CD4-positive, alpha-beta T cell treated with Interleukin-2 at 100 ng/mL for 4 hours (primary cell): Measurements from ENCODE around the gene PTPRN2.
"Not testable (repeated sequence)": the region's sequence is repeated elsewhere in the genome, so short reads cannot be mapped to it uniquely, and the experiment has no call there.

Experiments
- DNase-seq: peaks from one replicate; pipeline ENCODE4 v3.0.0-alpha.2; 2020; ENCODE audit warnings: low spot score

Gene PTPRN2

DNA sequence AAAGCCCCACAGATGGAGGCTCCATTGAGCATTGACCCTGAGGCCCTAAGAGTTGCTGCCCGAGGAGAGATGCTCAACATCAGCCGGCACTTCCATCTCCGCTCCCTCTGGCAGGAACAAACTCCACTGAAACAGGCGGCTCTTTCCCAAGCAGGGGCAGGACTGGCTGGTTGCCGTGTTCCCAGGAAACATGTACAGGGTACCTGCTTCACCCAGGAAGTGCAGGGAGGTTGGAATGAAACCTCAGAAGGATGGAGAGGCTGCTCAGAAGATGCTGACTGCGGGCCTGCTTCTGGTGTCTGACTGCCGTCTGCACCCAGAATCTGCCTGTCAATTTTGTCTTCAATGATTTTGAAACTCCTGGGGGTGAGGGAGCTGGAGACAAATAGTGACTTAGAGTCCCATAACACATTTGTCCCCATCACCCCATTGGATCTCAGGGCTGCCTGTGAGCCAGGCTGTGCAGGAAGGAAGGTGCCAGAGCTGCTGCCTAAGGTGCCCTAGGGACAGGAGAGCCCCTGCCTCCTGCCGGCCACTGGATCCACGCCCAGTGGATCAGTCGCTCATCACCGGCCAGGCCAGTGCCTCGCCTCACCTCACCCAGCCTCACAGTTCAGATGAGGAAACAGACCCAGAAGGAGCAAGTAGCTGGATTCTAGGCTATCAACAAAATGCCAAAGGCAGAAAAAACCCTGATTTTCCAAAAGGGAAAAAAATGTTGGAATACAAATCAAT lies 237.3 kb downstream of the PTPRN2 start:
- no peak for DNase-seq

DNA sequence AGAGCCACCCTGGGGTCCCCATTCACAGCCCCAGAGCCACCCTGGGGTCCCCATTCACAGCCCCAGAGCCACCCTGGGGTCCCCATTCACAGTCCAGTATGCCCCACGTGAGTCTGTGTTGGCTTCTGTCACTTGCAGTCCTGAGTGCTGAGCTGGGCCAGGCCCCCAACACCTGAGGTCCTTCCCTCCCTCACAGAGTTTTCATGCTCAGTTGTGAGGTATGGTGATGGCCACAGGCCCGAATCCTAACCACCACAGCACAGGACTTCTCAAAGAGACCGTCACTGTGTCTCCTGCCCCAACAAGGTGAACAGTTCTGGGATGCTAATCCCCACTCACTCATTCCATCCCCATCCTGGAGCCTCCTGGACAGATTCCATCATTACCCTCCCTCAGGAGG lies 239.2 kb downstream of the PTPRN2 start:
- no peak for DNase-seq

DNA sequence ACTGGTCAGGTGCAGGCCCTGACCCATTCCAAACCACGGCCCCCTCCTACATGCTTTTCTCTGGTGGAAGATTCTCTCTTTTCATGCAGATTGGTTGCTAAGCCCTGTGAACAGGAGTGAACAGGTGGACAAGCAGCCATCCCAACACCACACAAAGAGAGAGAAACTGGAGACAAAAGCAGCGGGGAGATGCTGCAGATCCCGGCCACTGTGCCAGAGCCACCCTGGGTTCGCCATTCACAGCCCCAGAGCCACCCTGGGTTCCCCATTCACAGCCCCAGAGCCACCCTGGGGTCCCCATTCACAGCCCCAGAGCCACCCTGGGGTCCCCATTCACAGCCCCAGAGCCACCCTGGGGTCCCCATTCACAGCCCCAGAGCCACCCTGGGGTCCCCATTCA lies 239.6 kb downstream of the PTPRN2 start:
- not testable (repeated sequence) for DNase-seq

DNA sequence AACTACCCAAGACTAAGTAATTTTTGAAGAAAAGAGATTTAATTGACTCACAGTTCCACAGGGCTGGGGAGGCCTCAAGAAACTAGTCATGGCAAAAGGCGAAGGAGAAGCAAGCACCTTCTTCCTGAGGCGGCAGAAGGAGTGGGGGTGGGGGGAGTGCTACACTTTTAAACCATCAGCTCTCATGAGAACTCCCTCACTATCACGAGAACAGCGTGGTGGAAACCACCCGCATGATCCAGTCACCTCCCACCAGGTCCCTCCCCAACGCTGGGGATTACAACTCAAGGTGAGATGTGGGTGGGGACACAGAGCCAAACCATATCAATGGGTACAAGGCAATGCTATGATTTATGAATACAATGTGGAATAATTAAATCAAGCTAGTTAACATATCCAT lies 241.9 kb downstream of the PTPRN2 start:
- DNase-seq = no peak

DNA sequence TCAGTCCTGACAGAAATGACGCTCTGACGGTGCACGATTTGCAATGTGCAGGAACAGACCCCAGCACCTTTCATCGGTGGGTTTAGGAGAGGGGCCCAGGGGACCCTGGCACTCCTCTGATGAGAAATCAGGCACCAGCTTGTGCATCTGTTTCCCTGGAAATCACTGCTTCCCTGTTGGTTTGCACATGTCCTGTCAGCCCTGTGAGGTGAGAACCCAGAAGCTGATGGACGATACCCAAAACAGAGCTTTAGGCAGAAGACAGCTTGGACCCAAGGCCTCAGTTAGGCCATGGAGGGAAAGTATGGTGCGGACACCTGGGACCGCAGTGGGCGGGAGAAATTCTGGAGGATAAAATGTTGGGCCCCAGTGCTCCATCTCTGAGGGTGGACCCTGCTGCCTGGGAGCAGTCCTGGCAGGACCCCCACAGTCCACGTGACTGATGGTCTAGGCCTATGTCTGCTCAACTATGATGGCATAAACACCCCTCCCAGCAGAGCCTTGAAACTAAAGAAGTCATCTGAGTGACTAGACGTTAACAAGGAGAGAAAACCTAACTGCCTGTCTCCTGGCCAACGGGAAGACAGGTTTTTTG lies 242.8 kb downstream of the PTPRN2 start:
- no peak for DNase-seq

DNA sequence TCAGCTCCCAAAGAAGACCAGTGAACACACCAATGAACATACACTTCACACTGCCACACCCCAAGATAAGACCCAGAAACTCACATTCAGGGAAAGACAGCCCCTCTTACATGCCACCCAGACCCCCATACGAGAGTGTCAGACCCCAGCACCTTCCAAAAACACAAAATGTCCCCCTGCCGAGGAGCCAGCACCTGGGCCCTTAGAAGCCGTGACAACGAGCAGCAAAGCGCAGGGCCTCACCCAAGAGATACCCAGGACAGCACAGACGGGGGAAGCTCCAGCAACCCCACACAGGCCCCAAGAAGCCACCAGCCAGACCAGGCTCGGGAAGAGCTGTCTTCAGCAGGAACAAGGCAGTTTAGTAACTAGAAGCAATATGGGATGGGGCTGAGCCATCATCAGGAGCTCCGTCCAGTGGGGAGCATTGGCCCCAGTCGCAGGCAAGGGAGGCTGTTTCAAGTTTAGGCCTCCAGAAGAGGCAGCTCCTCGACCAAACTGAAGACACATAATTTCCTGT lies 243.6 kb downstream of the PTPRN2 start:
- no peak for DNase-seq

DNA sequence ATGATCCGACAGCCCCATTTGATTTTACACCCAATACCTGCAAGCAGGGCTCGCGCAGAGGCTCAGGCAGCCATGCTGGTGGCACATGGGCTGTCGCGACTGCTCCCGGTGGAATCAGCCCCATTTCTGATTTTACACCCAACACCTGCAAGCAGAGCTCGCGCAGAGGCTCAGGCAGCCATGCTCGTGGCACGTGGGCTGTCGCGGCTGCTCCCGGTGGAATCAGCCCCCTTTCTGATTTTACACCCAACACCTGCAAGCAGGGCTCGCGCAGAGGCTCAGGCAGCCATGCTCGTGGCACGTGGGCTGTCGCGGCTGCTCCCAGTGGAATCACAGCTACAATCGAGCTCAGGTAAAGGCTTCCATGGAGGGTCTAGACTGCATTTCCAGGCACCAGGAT lies 244.1 kb downstream of the PTPRN2 start:
- no peak for DNase-seq

DNA sequence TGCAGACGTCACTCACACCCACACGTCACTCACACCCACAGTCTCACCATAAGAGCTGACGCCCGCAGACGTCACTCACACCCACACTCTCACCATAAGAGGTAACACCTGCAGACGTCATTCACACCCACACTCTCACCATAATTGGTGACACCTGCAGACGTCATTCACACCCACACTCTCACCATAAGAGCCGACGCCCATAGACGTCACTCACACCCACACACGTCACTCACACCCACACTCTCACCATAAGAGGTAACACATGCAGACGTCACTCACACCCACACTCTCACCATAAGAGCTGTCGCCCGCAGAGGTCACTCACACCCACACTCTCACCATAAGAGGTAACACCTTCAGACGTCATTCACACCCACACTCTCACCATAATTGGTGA lies 246.5 kb downstream of the PTPRN2 start:
- DNase-seq = not testable (repeated sequence)

DNA sequence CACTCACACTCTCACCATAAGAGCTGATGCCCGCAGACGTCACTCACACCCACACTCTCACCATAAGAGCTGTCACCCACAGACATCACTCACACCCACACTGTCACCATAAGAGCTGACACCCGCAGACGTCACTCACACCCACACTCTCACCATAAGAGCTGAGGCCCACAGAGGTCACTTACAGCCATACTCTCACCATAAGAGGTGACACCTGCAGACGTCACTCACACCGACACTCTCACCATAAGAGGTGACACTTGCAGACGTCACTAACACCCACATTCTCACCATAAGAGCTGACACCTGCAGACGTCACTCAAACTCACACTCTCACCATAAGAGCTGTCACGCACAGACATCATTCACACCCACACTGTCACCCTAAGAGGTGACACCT lies 250.7 kb downstream of the PTPRN2 start:
- not testable (repeated sequence) for DNase-seq

DNA sequence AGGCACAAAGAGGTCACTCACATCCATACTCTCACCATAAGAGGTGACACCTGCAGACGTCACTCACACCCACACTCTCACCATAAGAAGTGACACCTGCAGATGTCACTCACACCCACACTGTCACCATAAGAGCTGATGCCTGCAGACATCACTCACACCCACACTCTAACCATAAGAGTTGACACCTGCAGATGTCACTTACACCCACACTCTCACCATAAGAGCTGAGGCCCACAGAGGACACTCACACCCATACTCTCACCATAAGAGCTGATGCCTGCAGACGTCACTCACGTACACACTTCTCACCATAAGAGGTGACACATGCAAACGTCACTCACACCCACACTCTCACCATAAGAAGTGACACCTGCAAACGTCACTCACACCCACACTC lies 255.1 kb downstream of the PTPRN2 start:
- DNase-seq = not testable (repeated sequence)

DNA sequence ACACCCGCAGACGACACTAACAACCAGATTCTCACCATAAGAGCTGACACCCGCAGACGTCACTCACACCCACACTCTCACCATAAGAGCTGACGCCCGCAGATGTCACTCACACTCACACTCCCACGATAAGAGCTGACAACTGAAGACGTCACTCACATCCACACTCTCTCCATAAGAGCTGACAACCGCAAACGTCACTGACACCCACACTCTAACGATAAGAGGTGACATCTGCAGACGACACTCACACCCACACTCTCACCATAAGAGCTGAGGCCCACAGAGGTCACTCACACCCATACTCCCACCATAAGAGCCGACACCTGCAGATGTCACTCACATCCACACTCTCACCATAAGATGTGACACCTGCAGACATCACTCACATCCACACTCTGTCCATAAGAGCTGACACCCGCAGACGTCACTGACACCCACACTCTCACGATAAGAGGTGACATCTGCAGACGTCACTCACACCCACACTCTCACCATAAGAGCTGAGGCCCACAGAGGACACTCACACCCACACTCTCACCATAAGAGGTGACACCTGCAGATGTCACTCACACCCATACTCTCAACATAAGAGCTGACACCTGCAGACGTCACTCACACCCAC lies 255.7 kb downstream of the PTPRN2 start:
- not testable (repeated sequence) for DNase-seq

DNA sequence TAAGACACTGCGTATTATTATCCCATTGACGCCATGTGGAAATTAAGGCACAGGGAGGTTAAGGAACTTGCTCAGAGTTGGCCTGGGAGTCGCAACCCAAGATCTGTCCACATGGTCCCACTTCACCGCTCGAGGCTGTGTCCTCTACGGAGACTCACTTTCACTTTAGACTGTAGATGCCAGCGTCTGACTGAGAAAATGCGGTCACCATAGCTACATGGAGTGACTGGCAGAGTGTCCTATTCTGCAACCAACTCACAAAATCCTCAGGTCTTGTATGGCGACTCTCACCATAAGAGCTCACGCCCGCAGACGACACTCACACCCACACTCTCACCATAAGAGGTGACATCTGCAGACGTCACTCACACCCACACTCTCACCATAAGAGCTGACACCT lies 257.9 kb downstream of the PTPRN2 start:
- no peak for DNase-seq

DNA sequence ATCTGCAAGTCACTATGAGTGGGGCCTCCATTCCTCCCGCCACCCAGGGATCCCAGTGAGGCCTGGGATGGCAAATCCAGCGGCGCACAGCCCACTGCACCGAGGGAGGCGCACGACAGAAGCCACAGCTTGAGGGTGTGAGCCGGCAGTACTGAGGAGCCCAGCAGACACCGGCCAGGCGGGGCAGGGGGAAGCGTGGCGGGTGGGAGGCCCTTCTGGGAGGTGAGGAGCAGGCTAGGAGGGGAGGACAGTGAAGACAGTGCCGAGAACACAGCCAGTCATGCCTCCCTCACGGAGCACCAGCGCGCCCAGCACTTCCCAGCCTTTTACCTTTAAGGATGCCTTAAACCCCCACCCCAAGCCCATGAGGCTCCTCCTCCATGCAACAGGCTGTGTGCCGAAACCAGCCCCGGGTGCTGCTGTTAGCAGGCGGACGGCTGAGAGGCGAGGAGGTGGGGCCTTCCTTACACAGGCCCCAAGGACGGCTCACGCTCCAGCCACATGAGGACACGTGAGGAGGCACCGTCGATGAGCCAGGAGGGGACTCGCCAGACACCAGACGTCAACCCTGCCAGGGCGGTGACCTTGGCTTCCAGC lies 258.5 kb downstream of the PTPRN2 start:
- no peak for DNase-seq

DNA sequence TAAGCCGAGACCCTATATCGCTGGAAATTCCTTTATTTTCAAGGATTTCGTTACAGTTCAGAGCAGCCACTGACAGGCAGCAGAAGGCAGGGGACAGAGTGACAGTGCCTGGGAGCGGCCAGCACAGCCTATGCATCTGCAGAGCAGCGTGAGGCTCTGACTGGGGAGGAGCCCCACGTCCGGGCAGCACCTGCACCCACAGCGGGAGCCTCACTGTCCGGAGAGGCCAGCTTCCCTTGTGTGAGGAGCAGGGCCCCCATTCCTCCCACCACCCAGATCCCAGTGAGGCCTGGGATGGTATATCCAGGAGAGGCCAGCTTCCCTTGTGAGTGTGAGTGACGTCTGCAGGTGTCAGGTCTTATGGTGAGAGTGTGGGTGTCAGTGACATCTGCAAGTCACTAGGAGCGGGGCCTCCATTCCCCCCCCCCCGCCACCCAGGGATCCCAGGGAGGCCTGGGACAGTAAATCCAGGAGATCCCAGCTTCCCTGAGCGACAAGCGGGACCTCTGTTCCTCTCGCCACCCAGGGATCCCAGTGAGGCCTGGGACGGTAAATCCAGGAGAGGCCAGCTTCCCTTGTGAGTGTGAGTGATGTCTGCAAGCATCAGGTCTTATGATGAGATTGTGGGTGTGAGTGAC lies 259.1 kb downstream of the PTPRN2 start:
- no peak for DNase-seq

DNA sequence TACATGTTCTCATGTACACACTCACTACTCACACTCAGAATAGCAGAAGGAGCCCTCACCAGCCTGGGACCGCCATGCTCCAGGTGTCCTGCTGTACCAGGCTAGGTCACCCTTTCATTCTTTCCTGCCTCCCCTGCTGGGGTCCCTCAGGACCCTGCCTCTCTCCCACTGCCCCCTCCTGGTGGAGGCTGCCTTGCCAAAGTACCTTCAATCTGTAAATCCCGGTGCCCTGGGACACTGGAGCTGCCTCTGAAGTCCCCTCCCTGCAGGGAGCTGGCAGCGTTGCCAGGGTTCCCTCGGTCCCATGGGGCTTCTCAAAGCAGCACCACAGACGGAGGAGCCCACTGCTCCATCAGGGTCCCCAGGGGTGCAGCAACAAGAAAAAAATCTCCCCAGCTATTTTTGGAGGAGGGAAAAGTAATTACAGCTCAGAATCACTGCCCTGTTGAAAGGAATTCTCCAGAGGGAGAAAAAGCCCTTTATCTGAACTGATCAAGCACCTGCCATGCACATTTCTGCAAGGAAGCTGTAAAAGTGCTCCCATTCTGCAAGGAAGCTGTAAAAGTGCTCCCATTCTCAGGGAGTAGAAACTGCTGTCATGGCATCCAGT lies 259.9 kb downstream of the PTPRN2 start:
- no peak for DNase-seq

DNA sequence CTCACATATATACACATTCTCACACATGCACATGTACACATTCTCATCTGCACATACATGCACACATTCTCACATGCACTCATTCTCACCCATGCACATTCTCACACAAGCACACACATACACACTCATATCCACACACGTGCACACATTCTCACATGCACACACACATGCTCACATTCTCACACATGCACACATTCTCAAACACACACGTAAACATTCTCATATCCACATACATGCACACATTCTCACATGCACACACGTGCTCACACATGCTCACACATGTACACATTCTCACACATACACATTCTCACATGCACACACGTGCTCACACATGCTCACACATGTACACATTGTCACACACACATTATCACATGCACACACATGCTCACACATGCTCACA lies 260.6 kb downstream of the PTPRN2 start:
- no peak for DNase-seq

DNA sequence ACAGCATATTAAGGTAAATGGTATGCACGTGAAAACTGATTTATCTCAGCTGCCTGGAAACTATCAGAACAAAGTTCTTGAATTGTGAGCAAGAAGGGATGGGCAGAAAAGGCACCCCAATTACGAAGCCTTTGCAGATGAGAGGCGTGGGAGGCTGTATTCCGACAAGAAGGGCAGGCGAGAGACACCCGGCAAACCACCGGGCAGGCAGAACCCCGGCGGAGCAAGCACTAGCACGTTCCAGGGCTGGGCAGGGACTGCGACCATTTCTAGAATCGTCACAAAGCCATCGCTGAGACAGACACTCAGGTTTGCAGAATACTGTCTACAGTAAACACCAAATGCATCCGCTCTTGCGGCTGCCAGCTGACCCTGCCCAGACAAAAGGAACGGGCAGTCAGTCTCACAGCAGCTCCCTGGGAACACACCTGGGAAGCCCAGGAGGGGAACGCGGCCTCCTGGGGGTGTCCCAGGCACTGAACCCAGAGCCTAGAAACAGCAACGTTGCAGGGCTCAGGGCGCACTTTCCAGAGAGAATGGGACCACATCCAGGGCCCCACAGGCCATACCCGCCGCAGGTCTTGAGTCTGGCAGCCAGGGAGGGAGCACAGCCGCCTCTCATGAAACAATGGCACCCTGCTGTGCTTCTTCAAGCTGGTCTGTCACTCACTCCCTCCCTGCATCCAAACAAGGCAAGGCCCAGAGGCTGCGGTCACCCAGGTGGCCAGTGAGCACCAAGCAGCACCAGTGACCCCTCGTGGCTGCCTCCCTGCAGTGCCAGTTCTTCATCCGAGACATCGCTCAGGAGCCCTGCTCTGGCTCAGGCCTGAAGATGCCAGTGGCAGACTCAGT lies 261.9 kb downstream of the PTPRN2 start:
- no peak for DNase-seq

DNA sequence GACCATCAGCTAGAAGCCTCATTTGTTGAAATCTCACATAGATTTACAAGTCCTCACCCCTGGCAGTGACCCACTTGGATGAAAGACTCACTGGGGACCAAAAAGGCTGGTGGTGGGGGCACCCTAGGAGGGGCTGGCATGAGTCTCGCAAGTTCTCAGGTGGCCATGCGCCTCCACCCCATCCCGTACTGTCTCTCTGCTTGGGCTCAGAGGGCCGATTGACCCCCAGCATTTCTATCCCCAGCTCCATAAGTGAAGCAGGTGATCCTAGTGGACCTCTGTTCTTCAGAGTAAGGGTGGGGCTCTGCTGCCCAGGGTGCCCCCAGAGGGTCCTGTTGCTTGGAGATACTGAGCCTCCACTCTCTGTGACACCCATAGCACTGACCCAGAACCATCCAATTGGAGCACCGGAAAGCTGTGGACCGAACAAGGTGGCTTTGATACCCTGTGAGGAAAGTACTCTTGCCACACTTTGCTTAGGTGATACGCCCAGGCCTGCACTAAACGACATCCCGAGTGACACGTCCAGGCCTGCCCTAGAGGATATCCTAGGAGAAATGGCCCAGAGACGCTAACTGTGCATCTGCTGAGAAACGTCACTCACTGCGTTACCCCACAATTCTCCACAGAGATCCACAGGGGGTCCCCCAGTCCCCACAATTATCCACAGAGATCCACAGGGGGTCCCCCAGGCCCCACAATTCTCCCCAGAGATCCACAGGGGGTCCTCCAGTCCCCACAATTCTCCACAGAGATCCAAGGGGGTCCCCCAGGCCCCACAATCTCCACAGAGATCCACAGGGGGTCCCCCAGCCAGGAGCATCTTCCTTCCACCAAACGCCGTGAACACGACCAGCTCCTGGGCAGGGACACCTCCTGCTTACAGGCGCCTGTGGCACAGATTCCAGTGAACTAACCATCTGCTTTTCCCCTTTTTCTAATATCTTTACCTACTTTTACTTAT lies 262.9 kb downstream of the PTPRN2 start:
- no peak for DNase-seq

DNA sequence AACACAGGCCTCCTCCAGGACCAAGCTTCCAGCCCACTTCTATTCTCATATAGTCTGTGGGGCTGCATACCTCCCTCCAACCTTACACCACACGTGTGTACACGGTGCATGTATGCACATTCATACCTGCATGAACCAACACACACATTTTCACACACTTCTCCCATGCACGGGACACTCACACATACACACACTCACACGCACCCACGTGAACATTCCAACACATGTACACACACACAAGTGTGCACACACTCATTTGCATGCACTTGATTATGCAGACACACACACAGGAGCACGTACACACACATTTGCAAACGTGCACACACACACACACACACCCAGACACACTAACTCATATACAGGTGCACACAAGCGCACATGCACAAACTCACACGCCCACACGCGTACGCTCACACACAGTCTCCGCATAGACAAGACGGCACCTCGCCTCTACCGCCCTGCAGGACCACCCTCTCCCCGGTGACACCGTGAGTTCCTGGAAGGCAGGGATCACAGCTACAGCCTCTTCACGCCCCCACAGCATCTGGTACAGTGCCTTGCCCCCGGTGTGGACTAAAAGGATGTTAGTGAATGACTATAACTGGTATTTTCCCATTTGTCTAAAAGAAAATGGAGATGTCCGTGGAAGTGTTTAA lies 263.8 kb downstream of the PTPRN2 start:
- no peak for DNase-seq
